Brain microvascular endothelial cell (primary cell): ENCODE measurements around the gene ASB1.

Source experiments
- DNase-seq: peaks from one replicate; pipeline ENCODE4 v3.0.0-alpha.2; 2020
- H3K27ac ChIP-seq: fragments of 250-450 bp; sonication (Bioruptor Pico); 2 replicates; pipeline ENCODE4 v1.5.1; 2020; ENCODE audit warnings: mild to moderate bottlenecking, moderate library complexity
- H3K27me3 ChIP-seq: fragments of 250-450 bp; sonication (Bioruptor Pico); replicated peaks from 2 replicates; pipeline ENCODE4 v1.5.1; 2020; ENCODE audit warnings: mild to moderate bottlenecking
- H3K36me3 ChIP-seq: fragments of 250-450 bp; sonication (Bioruptor Pico); replicated peaks from 2 replicates; pipeline ENCODE4 v1.5.1; 2020; ENCODE audit warnings: mild to moderate bottlenecking
- H3K4me3 ChIP-seq: 2 replicates; pipeline ENCODE4 v1.5.1; 2011; ENCODE audit warnings: low read depth, mild to moderate bottlenecking, control low read depth, low read length, moderate library complexity
- CTCF ChIP-seq: IDR thresholded peaks from 2 replicates; pipeline ENCODE4 v1.5.1; 2011; ENCODE audit warnings: low read depth, mild to moderate bottlenecking, moderate library complexity, low read length, control low read depth, inconsistent platforms; ENCODE audit errors: missing control alignments
- in situ Hi-C: cut with HindIII; loops from 2 replicates; pipeline ENCODE4 v1.10.0; 2017; ENCODE audit warnings: low sequenced_read_pairs, low pct_ligation_motif_present

ASB1 gene

DNA sequence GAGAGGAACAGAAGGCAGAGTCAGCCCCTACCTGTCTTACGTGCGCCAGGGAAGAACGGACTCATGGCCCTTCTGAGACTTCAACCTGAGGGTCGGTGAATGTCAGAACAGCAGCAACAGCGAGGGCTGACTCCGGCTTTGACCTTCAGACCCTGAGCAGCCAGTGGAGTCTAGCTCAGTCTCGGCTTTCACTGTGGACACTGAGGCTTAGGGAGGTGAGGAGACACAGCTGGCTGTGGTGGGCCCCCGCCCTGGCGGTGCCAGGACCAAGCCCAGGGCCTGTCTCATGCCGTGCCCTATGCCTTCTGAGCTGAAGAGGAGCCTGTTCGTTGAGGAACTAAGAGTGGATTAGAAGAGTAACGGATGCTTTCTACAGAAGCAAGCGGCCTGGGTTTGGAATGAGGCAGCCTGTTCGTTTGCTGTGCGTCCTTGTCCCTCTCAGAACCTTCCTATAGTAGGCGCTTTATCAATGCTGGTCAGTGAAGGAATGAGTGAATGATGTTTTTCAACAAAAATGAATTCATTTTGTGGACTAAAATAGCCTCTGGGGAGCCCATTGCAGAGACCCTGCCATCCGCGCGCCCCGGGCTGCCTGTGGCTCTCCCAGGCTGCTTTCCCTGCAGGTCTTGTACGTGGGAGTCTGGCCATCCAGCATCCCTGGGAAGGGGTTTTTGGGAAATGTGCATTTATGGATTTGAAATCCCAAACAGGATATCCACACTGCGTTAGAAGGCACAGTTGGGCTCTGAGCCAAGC, 38.9 kb downstream of the ASB1 start:
- Histone ChIP-seq H3K4me3 (no peak overlapping the region), H3K36me3 (no peaks in the 10 kb centered on the region), H3K27me3 (no peaks in the 10 kb centered on the region), H3K27ac (no peak overlapping the region)
- no peak for TF ChIP-seq CTCF
- DNase-seq: no peak
- in situ Hi-C loops: loop anchor here (25.0 kb wide), 1 partner anchor 103 kb away; no protein-coding TSS in a partner anchor

GRCh38 chr2:238466243-238466756, 39.6 kb downstream of the ASB1 start:
- Histone ChIP-seq H3K27ac (no peak overlapping the region), H3K27me3 (no peaks in the 10 kb centered on the region), H3K4me3 (no peak overlapping the region), H3K36me3 (no peaks in the 10 kb centered on the region)
- DNase-seq: no peak
- no peak for TF ChIP-seq CTCF
- in situ Hi-C loops: loop anchor here (25.0 kb wide), 1 partner anchor 104 kb away; no protein-coding TSS in a partner anchor

- in situ Hi-C loops: loop anchor here (25.0 kb wide), 1 partner anchor 105 kb away; no protein-coding TSS in a partner anchor
- TF ChIP-seq CTCF: no peak
- no peak for DNase-seq
Measured at GRCh38 chr2:238467062-238467461, 40.3 kb downstream of the ASB1 start.

DNA sequence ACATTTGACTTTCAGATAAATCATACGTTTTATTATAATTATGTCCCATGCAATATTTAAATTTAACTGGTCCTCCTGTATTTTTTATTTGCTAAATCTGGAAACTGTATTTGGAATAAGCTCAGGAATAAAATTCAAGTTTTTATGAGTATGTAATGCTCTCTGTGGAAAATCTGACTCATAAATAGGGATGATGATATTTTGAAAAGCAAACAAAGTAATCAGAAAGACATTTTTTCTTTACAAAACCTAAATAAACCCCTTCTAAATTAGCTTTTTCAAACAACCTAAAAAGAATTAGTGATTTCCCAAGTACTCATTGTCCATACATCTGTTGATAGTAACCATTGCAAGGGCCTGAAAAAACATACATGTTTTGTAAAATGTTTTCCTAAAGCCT, 41.1 kb downstream of the ASB1 start:
- TF ChIP-seq CTCF: no peak
- in situ Hi-C loops: loop anchor here (25.0 kb wide), 1 partner anchor 105 kb away; no protein-coding TSS in a partner anchor
- no peak for DNase-seq
- Histone ChIP-seq H3K27me3 (no peaks in the 10 kb centered on the region), H3K4me3 (no peak overlapping the region), H3K27ac (no peak overlapping the region), H3K36me3 (no peaks in the 10 kb centered on the region)

More at GRCh38 chr2:238467062-238467461, 40.3 kb downstream of the ASB1 start:
- Histone ChIP-seq H3K36me3 (no peaks in the 10 kb centered on the region), H3K4me3 (no peak overlapping the region), H3K27ac (no peak overlapping the region), H3K27me3 (no peaks in the 10 kb centered on the region)

DNA sequence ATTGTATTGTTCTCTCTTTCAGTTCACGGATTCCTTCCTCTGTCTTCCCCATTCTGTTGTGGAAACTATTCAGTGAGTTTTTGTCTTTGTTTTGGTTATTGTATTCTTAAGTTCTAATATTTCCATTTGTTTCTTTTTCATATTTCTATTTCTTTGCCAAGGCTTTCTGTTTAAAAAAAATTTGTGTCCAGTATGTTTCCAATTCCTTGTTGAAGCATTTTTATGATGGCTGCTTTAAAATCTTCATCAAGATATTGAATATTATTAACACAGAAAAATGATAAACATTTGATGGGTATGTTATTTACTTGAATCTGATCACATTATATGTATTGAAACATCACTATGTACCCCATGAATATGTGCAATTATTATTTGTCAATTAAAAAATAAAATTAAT, 42.4 kb downstream of the ASB1 start:
- DNase-seq: no peak
- in situ Hi-C loops: loop anchor here (25.0 kb wide), 1 partner anchor 107 kb away; no protein-coding TSS in a partner anchor
- H3K4me3 ChIP-seq: no peak overlapping the region
- no peak for TF ChIP-seq CTCF
- H3K27ac ChIP-seq: no peak overlapping the region
- no peaks in the 10 kb centered on the region for H3K27me3 ChIP-seq
- no peaks in the 10 kb centered on the region for H3K36me3 ChIP-seq
